Measurements from ENCODE around the gene EHMT1.

Gene EHMT1

DNA sequence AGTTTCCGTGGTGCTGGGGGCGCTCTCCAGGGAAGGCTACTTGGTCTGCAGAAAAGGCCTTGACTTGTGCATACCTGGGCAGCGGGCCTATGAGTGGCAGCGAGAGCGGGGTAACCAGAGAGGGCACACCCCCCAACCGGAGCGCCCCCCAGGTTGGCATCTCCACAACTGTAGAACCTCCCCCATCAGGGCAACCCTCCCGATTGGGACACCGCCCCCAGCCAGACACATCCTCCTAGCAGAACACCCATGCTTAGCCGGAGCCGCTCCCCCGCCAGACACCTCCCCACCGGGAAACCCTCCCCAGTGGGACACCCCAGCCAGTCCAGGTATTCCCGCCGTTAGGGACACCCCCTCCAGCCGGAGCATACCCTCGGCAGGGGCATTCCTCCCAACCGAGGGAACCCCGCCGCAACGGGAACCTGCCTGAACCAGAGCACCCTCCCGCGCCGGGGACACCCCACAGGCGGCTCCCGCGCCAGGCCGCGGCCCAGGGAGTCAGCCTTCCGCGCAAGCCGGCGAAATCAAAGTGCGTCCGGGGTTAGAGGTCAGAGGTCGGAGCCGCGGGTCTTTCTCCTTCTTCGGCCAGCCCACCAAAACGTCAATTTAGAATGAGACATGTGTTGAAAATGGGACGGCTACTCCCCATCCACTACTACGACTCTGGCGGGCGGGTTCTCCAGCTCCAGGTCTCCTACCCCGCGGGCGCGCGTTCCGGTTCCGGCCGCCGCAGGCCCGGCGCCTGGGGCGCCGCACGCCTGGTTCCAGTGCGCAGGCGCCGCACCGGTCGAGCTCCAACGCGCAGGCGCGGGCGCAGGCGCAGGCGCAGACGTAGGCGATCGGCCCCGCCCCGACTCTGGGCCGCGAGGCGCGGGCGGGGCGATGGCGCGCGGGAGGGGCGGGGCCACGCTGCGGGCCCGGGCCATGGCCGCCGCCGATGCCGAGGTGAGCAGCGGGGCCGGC, at the start of gene EHMT1:
Gene EHMT1, plus strand, starts transcription at position 901 of the 963 bp plus-strand sequence. Its CDS starts 24 bp downstream, at position 925.
- peak within 1 kb of the TSS; percentile 97 for H3K27ac ChIP-seq
- no peak for TF ChIP-seq CTCF (conservative IDR thresholded peaks at IDR 0.05)
- peak; percentile 92; the same call in 1 of the 2 replicates for TF ChIP-seq ZFX (IDR thresholded peaks at IDR 0.05)

- no peak overlapping the region for H3K27ac ChIP-seq
- TF ChIP-seq ZFX (IDR thresholded peaks at IDR 0.05) (no peak), CTCF (conservative IDR thresholded peaks at IDR 0.05) (no peak)
Measured at GRCh38 chr9:137569609-137570203, 49.1 kb upstream of the EHMT1 start.

DNA sequence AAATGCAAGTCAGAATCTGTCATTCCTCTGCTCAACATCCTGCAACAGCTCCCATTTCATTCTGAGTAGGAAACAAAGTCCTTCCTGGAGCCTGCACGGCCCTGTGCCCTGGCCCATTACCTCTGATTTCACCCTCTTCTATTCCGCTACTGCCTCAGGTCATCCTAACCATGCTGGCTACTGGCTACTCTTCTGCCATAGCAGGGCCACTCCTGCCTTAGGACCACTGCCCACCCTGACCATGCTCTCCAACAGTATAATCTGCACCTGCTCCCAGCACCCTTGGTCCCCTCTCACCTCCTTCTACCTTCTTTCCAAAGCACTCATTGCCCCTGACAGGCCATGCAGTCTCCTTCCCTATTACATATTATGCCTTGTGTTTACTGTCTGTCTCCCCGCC, 48.2 kb upstream of the EHMT1 start:
- H3K27ac ChIP-seq = no peak overlapping the region
- no peak for TF ChIP-seq CTCF (conservative IDR thresholded peaks at IDR 0.05)
- no peak for TF ChIP-seq ZFX (IDR thresholded peaks at IDR 0.05)

GRCh38 chr9:137574192-137574591, 44.6 kb upstream of the EHMT1 start:
- H3K27ac ChIP-seq = no peak overlapping the region
- no peak for TF ChIP-seq ZFX (IDR thresholded peaks at IDR 0.05)
- no peak for TF ChIP-seq CTCF (conservative IDR thresholded peaks at IDR 0.05)

- TF ChIP-seq ZFX (IDR thresholded peaks at IDR 0.05) = no peak
- no peak for TF ChIP-seq CTCF (conservative IDR thresholded peaks at IDR 0.05)
- no peak overlapping the region for H3K27ac ChIP-seq
Measured at GRCh38 chr9:137575364-137575715, 43.5 kb upstream of the EHMT1 start.

GRCh38 chr9:137575716-137576411, 42.9 kb upstream of the EHMT1 start:
- H3K27ac ChIP-seq = no peak overlapping the region
- TF ChIP-seq ZFX (IDR thresholded peaks at IDR 0.05) (no peak), CTCF (conservative IDR thresholded peaks at IDR 0.05) (no peak)

All from C4-2B (cell line).